SK-N-SH treated with all-trans-retinoic acid at 6 μM for 48 hours (cell line): Measurements from ENCODE around the gene ABCC1.

ENCODE experiments used
- ATAC-seq: fragments of 200-7000 bp; cut with Tn5 transposase; 3 replicates; pipeline ENCODE4 v1.9.1; 2020; ENCODE audit warnings: mild to moderate bottlenecking, moderate library complexity
- ARNTL ChIP-seq: fragments of 450-650 bp; formaldehyde crosslinking; IDR thresholded peaks from 2 replicates; pipeline ENCODE4 v1.5.0; 2020; ENCODE audit warnings: low read depth, mild to moderate bottlenecking, moderate library complexity, borderline replicate concordance
- BACH2 ChIP-seq: fragments of 250-450 bp; sonication (Bioruptor Pico); IDR thresholded peaks from 2 replicates; pipeline ENCODE4 v1.9.0; 2021; ENCODE audit warnings: mild to moderate bottlenecking, borderline replicate concordance
- CSDC2 ChIP-seq: fragments of 250-450 bp; sonication (Bioruptor Pico); IDR thresholded peaks from 2 replicates; pipeline ENCODE4 v1.5.0; 2020; ENCODE audit warnings: mild to moderate bottlenecking, moderate library complexity
- ESRRG ChIP-seq: fragments of 250-450 bp; sonication (Bioruptor Pico); IDR thresholded peaks from 2 replicates; pipeline ENCODE4 v1.6.1; 2021; ENCODE audit warnings: mild to moderate bottlenecking
- GLIS3 ChIP-seq: fragments of 250-450 bp; sonication (Bioruptor Pico); IDR thresholded peaks from 2 replicates; pipeline ENCODE4 v1.5.0; 2020; ENCODE audit warnings: mild to moderate bottlenecking, moderate library complexity
- ISL1 ChIP-seq: fragments of 250-450 bp; sonication (Bioruptor Pico); IDR thresholded peaks from 2 replicates; pipeline ENCODE4 v2.1.2; 2022; ENCODE audit warnings: mild to moderate bottlenecking, moderate library complexity
- OSR1 ChIP-seq: fragments of 250-450 bp; sonication (Bioruptor Pico); IDR thresholded peaks from 2 replicates; pipeline ENCODE4 v1.8.0; 2022; ENCODE audit warnings: moderate library complexity, mild to moderate bottlenecking, inconsistent platforms
- PPARA ChIP-seq: fragments of 250-450 bp; sonication (Bioruptor Pico); IDR thresholded peaks from 2 replicates; pipeline ENCODE4 v1.5.0; 2020; ENCODE audit warnings: mild to moderate bottlenecking, borderline replicate concordance
- RARB ChIP-seq: fragments of 250-450 bp; sonication (Bioruptor Pico); IDR thresholded peaks from 2 replicates; pipeline ENCODE4 v1.8.0; 2021; ENCODE audit warnings: mild to moderate bottlenecking, moderate library complexity
- SNAI2 ChIP-seq: fragments of 250-450 bp; sonication (Bioruptor Pico); IDR thresholded peaks from 2 replicates; pipeline ENCODE4 v1.5.0; 2020; ENCODE audit warnings: mild to moderate bottlenecking, moderate library complexity
- TCF4 ChIP-seq: fragments of 250-450 bp; sonication (Bioruptor Pico); IDR thresholded peaks from 2 replicates; pipeline ENCODE4 v1.8.0; 2021; ENCODE audit warnings: mild to moderate bottlenecking, moderate library complexity, borderline replicate concordance
- ZC3H10 ChIP-seq: fragments of 250-450 bp; sonication (Bioruptor Pico); IDR thresholded peaks from 2 replicates; pipeline ENCODE4 v1.5.1; 2021; ENCODE audit warnings: mild to moderate bottlenecking, moderate library complexity
- ZFP3 ChIP-seq: fragments of 250-450 bp; sonication (Bioruptor Pico); IDR thresholded peaks from 2 replicates; pipeline ENCODE4 v1.5.0; 2020; ENCODE audit warnings: mild to moderate bottlenecking, moderate library complexity
- ZFP30 ChIP-seq: fragments of 450-650 bp; formaldehyde crosslinking; IDR thresholded peaks from 2 replicates; pipeline ENCODE4 v1.5.0; 2022; ENCODE audit warnings: mild to moderate bottlenecking, moderate library complexity
- ZNF565 ChIP-seq: fragments of 450-650 bp; formaldehyde crosslinking; conservative IDR thresholded peaks from 2 replicates; pipeline ENCODE4 v1.5.0; 2020; ENCODE audit warnings: low read depth, mild to moderate bottlenecking, moderate library complexity
- ZNF70 ChIP-seq: fragments of 450-650 bp; formaldehyde crosslinking; IDR thresholded peaks from 2 replicates; pipeline ENCODE4 v1.5.0; 2020; ENCODE audit warnings: mild to moderate bottlenecking, moderate library complexity
- ZNF8 ChIP-seq: fragments of 450-650 bp; formaldehyde crosslinking; IDR thresholded peaks from 2 replicates; pipeline ENCODE4 v1.5.0; 2020; ENCODE audit warnings: mild to moderate bottlenecking, moderate library complexity
- TF ChIP-seq, protein P1 (sequence below): fragments of 250-450 bp; sonication (Bioruptor Pico); IDR thresholded peaks from 2 replicates; pipeline ENCODE4 v1.5.1; 2020; ENCODE audit warnings: low read depth, mild to moderate bottlenecking, moderate library complexity
- TF ChIP-seq, protein P2 (sequence below): fragments of 250-450 bp; sonication (Bioruptor Pico); IDR thresholded peaks from 2 replicates; pipeline ENCODE4 v1.8.0; 2021; ENCODE audit warnings: low read depth, mild to moderate bottlenecking, moderate library complexity, borderline replicate concordance
- TF ChIP-seq, protein P3 (sequence below): fragments of 250-450 bp; sonication (Bioruptor Pico); IDR thresholded peaks from 2 replicates; pipeline ENCODE4 v1.8.0; 2020; ENCODE audit warnings: mild to moderate bottlenecking, moderate library complexity, borderline replicate concordance
- TF ChIP-seq, protein P4 (sequence below): fragments of 250-450 bp; sonication (Bioruptor Pico); IDR thresholded peaks from 2 replicates; pipeline ENCODE4 v1.5.1; 2021; ENCODE audit warnings: mild to moderate bottlenecking, moderate library complexity
- TF ChIP-seq, protein P5 (sequence below): fragments of 250-450 bp; sonication (Bioruptor Pico); IDR thresholded peaks from 2 replicates; pipeline ENCODE4 v1.5.0; 2020; ENCODE audit warnings: mild to moderate bottlenecking, moderate library complexity

ABCC1 gene

DNA sequence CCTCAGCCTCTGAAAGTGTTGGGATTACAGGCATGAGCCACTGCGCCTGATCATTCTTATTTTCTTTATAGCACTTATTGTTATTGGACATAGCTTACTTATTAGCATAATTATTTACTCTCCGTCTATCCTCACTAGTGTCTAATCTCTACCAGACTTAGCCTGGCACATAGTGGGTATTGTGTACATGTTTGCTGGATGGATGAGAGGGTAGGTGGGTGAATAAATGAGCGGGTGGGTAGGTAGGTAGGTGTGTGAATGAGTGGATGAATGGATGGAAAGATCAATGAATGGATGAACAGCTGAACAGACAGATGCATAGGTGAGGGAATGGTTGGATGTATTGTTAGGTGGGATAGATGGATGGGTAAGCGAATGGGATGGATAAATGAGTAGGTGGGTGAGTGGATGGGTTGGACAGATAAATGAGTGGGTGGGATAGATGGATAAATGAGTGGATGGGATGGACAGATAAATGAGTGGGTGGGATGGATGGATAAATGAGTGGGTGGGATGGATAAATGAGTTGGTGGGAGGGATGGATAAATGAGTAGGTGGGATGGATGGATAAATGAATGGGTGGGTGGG lies 222.0 kb downstream of the ABCC1 start:
- TF ChIP-seq ZNF565, result no peak
- no peak for TF ChIP-seq RARB (CRISPR knock-in tag)
- TF ChIP-seq, protein P1, sequence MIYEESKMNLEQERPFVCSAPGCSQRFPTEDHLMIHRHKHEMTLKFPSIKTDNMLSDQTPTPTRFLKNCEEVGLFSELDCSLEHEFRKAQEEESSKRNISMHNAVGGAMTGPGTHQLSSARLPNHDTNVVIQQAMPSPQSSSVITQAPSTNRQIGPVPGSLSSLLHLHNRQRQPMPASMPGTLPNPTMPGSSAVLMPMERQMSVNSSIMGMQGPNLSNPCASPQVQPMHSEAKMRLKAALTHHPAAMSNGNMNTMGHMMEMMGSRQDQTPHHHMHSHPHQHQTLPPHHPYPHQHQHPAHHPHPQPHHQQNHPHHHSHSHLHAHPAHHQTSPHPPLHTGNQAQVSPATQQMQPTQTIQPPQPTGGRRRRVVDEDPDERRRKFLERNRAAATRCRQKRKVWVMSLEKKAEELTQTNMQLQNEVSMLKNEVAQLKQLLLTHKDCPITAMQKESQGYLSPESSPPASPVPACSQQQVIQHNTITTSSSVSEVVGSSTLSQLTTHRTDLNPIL (CRISPR knock-in tag), result no peak
- no peak for TF ChIP-seq ZFP30 (CRISPR knock-in tag)
- TF ChIP-seq, protein P2, sequence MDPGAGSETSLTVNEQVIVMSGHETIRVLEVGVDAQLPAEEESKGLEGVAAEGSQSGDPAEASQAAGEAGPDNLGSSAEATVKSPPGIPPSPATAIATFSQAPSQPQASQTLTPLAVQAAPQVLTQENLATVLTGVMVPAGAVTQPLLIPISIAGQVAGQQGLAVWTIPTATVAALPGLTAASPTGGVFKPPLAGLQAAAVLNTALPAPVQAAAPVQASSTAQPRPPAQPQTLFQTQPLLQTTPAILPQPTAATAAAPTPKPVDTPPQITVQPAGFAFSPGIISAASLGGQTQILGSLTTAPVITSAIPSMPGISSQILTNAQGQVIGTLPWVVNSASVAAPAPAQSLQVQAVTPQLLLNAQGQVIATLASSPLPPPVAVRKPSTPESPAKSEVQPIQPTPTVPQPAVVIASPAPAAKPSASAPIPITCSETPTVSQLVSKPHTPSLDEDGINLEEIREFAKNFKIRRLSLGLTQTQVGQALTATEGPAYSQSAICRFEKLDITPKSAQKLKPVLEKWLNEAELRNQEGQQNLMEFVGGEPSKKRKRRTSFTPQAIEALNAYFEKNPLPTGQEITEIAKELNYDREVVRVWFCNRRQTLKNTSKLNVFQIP (CRISPR knock-in tag), result no peak
- no peak for TF ChIP-seq ISL1 (CRISPR knock-in tag)
- TF ChIP-seq ESRRG (CRISPR knock-in tag), result no peak
- no peak for TF ChIP-seq OSR1 (CRISPR knock-in tag)
- TF ChIP-seq ZFP3 (CRISPR knock-in tag), result no peak
- TF ChIP-seq ZNF8 (CRISPR knock-in tag), result no peak
- TF ChIP-seq GLIS3, result no peak
- TF ChIP-seq TCF4, result no peak
- TF ChIP-seq, protein P3, sequence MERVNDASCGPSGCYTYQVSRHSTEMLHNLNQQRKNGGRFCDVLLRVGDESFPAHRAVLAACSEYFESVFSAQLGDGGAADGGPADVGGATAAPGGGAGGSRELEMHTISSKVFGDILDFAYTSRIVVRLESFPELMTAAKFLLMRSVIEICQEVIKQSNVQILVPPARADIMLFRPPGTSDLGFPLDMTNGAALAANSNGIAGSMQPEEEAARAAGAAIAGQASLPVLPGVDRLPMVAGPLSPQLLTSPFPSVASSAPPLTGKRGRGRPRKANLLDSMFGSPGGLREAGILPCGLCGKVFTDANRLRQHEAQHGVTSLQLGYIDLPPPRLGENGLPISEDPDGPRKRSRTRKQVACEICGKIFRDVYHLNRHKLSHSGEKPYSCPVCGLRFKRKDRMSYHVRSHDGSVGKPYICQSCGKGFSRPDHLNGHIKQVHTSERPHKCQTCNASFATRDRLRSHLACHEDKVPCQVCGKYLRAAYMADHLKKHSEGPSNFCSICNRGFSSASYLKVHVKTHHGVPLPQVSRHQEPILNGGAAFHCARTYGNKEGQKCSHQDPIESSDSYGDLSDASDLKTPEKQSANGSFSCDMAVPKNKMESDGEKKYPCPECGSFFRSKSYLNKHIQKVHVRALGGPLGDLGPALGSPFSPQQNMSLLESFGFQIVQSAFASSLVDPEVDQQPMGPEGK (CRISPR knock-in tag), result no peak
- TF ChIP-seq CSDC2 (CRISPR knock-in tag), result no peak
- no peak for TF ChIP-seq PPARA (CRISPR knock-in tag)
- TF ChIP-seq, protein P4, sequence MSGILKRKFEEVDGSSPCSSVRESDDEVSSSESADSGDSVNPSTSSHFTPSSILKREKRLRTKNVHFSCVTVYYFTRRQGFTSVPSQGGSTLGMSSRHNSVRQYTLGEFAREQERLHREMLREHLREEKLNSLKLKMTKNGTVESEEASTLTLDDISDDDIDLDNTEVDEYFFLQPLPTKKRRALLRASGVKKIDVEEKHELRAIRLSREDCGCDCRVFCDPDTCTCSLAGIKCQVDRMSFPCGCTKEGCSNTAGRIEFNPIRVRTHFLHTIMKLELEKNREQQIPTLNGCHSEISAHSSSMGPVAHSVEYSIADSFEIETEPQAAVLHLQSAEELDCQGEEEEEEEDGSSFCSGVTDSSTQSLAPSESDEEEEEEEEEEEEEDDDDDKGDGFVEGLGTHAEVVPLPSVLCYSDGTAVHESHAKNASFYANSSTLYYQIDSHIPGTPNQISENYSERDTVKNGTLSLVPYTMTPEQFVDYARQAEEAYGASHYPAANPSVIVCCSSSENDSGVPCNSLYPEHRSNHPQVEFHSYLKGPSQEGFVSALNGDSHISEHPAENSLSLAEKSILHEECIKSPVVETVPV, result no peak
- TF ChIP-seq, all 23 proteins: peak for 0
- ATAC-seq, result no peak

DNA sequence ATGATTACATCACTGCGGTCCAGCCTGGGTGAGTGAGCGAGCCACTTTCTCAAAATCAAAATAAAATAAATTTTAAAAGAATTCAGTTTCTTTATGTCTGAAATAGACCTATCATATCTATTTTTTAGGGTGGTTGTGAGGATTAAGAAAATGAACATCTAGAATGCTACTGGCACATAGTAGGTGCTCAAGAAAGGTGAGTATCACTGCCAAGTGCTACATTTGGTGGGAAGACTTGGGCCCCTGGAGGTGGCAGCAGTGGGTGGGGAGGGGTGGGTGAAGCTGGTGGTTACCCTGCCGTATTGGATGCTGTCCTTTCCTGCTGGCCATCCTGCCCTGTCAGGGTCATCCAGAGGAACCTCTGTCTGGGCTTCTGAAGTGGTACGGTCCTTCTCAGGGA lies 223.6 kb downstream of the ABCC1 start:
- no peak for ATAC-seq
- TF ChIP-seq, protein P3 (CRISPR knock-in tag), result no peak
- TF ChIP-seq, protein P2 (CRISPR knock-in tag), result no peak
- TF ChIP-seq GLIS3 (no peak), ZFP30 (CRISPR knock-in tag) (no peak), ZNF565 (no peak), OSR1 (CRISPR knock-in tag) (no peak), ZNF8 (CRISPR knock-in tag) (no peak), BACH2 (CRISPR knock-in tag) (no peak), PPARA (CRISPR knock-in tag) (no peak), ZC3H10 (no peak), ZFP3 (CRISPR knock-in tag) (no peak), SNAI2 (CRISPR knock-in tag) (no peak), ESRRG (CRISPR knock-in tag) (no peak), ARNTL (CRISPR knock-in tag) (no peak), TCF4 (no peak), ZNF70 (CRISPR knock-in tag) (no peak), RARB (CRISPR knock-in tag) (no peak)
- TF ChIP-seq, protein P4, result no peak
- TF ChIP-seq, protein P5, sequence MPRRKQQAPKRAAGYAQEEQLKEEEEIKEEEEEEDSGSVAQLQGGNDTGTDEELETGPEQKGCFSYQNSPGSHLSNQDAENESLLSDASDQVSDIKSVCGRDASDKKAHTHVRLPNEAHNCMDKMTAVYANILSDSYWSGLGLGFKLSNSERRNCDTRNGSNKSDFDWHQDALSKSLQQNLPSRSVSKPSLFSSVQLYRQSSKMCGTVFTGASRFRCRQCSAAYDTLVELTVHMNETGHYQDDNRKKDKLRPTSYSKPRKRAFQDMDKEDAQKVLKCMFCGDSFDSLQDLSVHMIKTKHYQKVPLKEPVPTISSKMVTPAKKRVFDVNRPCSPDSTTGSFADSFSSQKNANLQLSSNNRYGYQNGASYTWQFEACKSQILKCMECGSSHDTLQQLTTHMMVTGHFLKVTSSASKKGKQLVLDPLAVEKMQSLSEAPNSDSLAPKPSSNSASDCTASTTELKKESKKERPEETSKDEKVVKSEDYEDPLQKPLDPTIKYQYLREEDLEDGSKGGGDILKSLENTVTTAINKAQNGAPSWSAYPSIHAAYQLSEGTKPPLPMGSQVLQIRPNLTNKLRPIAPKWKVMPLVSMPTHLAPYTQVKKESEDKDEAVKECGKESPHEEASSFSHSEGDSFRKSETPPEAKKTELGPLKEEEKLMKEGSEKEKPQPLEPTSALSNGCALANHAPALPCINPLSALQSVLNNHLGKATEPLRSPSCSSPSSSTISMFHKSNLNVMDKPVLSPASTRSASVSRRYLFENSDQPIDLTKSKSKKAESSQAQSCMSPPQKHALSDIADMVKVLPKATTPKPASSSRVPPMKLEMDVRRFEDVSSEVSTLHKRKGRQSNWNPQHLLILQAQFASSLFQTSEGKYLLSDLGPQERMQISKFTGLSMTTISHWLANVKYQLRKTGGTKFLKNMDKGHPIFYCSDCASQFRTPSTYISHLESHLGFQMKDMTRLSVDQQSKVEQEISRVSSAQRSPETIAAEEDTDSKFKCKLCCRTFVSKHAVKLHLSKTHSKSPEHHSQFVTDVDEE (CRISPR knock-in tag), result no peak
